Measurements from ENCODE around the gene KLF16. TPM values are rescaled to one million over a fixed set of nuclear protein-coding genes. Genes with fewer than 3 reads are reported as not detected.

The KLF16 gene
- total and polyA plus RNA-seq, 2 experiments from 2014 or later = 8.9 to 20.2 TPM

- TF ChIP-seq ZNF462 (CRISPR knock-in tag; IDR thresholded peaks at IDR 0.05) = no peak
These were observed 3.4 kb upstream of the KLF16 start (continued) for GRCh38 chr19:1866693-1867348.

- ATAC-seq = no peak
- Mint-ChIP-seq H3K36me3 (ENCODE audit: low read depth) (no peaks in the 10 kb centered on the region; the same call in 2 of the 3 replicates), H3K27me3 (ENCODE audit: insufficient read depth, low read depth, poor library complexity) (peaks cover 20% of the 10 kb centered on the region), H3K27ac (no peak overlapping the region), H3K4me1 (peaks cover 15% of the 10 kb centered on the region; the same call in 2 of the 3 replicates), H3K4me3 (peak overlapping the region; percentile 78), H3K9me3 (no peaks in the 10 kb centered on the region)
- DNase-seq (ENCODE audit: low spot score) = no peak
- no peaks in the 10 kb centered on the region for H3K36me3 ChIP-seq (ENCODE audit: insufficient read depth)
- H3K4me1 ChIP-seq (ENCODE audit: insufficient read depth) = peaks cover 20% of the 10 kb centered on the region
- peaks cover 5% of the 10 kb centered on the region; the same call in 1 of the 2 replicates for H4K20me1 ChIP-seq (replicated peaks; ENCODE audit: insufficient read depth)
- peaks cover 16% of the 10 kb centered on the region for H3K27me3 ChIP-seq (ENCODE audit: insufficient read depth)
- H2AFZ ChIP-seq = no peak overlapping the region
- H3K4me2 ChIP-seq = peak overlapping the region; percentile 94
- H3F3A ChIP-seq (replicated peaks; ENCODE audit: low read depth) = 0 out of 2 replicates have a peak, but pooled peaks cover 6% of the 10 kb centered on the region
- peak overlapping the region; percentile 92 for H3K4me3 ChIP-seq
- H3K79me2 ChIP-seq (replicated peaks; ENCODE audit: insufficient read depth) = peaks cover 22% of the 10 kb centered on the region
- peak overlapping the region; percentile 79; the same call in 1 of the 2 replicates for H3K27ac ChIP-seq (ENCODE audit: low read depth)
- H3K9me2 ChIP-seq (ENCODE audit: insufficient read depth) = no peaks in the 10 kb centered on the region
- TF ChIP-seq POLR2AphosphoS5 (IDR thresholded peaks at IDR 0.05; ENCODE audit: low read depth) (no peak), NANOG (IDR thresholded peaks at IDR 0.05; ENCODE audit: borderline replicate concordance) (no peak), CTCF (conservative IDR thresholded peaks at IDR 0.05; ENCODE audit: low read depth in 2 of 2) (no peak), ZNF331 (CRISPR knock-in tag; IDR thresholded peaks at IDR 0.05; ENCODE audit: low read depth) (no peak), CREB1 (CRISPR knock-in tag; IDR thresholded peaks at IDR 0.05; ENCODE audit: low read depth) (no peak), JUNB (IDR thresholded peaks at IDR 0.05; ENCODE audit: unreplicated experiment) (no peak), EZH2 (IDR thresholded peaks at IDR 0.05; ENCODE audit: low read depth, unreplicated experiment) (no peak), REST (IDR thresholded peaks at IDR 0.05; ENCODE audit: unreplicated experiment) (no peak)
- TF ChIP-seq, protein P1, sequence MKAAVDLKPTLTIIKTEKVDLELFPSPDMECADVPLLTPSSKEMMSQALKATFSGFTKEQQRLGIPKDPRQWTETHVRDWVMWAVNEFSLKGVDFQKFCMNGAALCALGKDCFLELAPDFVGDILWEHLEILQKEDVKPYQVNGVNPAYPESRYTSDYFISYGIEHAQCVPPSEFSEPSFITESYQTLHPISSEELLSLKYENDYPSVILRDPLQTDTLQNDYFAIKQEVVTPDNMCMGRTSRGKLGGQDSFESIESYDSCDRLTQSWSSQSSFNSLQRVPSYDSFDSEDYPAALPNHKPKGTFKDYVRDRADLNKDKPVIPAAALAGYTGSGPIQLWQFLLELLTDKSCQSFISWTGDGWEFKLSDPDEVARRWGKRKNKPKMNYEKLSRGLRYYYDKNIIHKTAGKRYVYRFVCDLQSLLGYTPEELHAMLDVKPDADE (IDR thresholded peaks at IDR 0.05) = no peak
These were observed 2.0 kb upstream of the KLF16 start for GRCh38 chr19:1865172-1866010.

Data from GM23338 (cell line).